ENCODE results near the gene DNAH5.

The DNAH5 gene

GRCh38 chr5:13910637-13911288 lies 33.7 kb downstream of the DNAH5 start:
- H3K9me3 ChIP-seq (ENCODE audit: insufficient read depth, low read depth, low read length), result no peaks in the 10 kb centered on the region
- H3K27ac ChIP-seq (ENCODE audit: low read depth, low read length), result no peak overlapping the region
- no peak overlapping the region for H3K4me3 ChIP-seq (ENCODE audit: low read length)
- WGBS, result 93% methylated on average over 13 of the region's 13 CpGs
- H3K4me1 ChIP-seq (ENCODE audit: insufficient read depth, low read length), result no peaks in the 10 kb centered on the region
- H3K36me3 ChIP-seq (ENCODE audit: insufficient read depth, low read length), result no peaks in the 10 kb centered on the region
- no peak overlapping the region for H3K9ac ChIP-seq (ENCODE audit: low read depth, low read length)
- no peaks in the 10 kb centered on the region for H3K27me3 ChIP-seq (ENCODE audit: insufficient read depth, low read length)

GRCh38 chr5:13910201-13910600 lies 34.3 kb downstream of the DNAH5 start:
- Histone ChIP-seq H3K4me1 (ENCODE audit: insufficient read depth, low read length) (no peaks in the 10 kb centered on the region), H3K36me3 (ENCODE audit: insufficient read depth, low read length) (no peaks in the 10 kb centered on the region), H3K27ac (ENCODE audit: low read depth, low read length) (no peak overlapping the region), H3K9me3 (ENCODE audit: insufficient read depth, low read depth, low read length) (no peaks in the 10 kb centered on the region), H3K27me3 (ENCODE audit: insufficient read depth, low read length) (no peaks in the 10 kb centered on the region), H3K9ac (ENCODE audit: low read depth, low read length) (no peak overlapping the region), H3K4me3 (ENCODE audit: low read length) (no peak overlapping the region)
- WGBS, result 90% methylated on average over 2 of the region's 2 CpGs

- H3K27me3 ChIP-seq (ENCODE audit: insufficient read depth, low read length), result no peaks in the 10 kb centered on the region
- no peaks in the 10 kb centered on the region for H3K36me3 ChIP-seq (ENCODE audit: insufficient read depth, low read length)
- H3K9ac ChIP-seq (ENCODE audit: low read depth, low read length), result no peak overlapping the region
- no peaks in the 10 kb centered on the region for H3K9me3 ChIP-seq (ENCODE audit: insufficient read depth, low read depth, low read length)
- no peak overlapping the region for H3K4me3 ChIP-seq (ENCODE audit: low read length)
- 96% methylated on average over 1 of the region's 1 CpG for WGBS
- H3K4me1 ChIP-seq (ENCODE audit: insufficient read depth, low read length), result no peaks in the 10 kb centered on the region
- no peak overlapping the region for H3K27ac ChIP-seq (ENCODE audit: low read depth, low read length)
Observed at GRCh38 chr5:13909271-13909670, 35.2 kb downstream of the DNAH5 start.

GRCh38 chr5:13898569-13898968 lies 45.9 kb downstream of the DNAH5 start:
- Histone ChIP-seq H3K9me3 (ENCODE audit: insufficient read depth, low read depth, low read length) (no peaks in the 10 kb centered on the region), H3K4me1 (ENCODE audit: insufficient read depth, low read length) (no peaks in the 10 kb centered on the region), H3K4me3 (ENCODE audit: low read length) (no peak overlapping the region), H3K27me3 (ENCODE audit: insufficient read depth, low read length) (no peaks in the 10 kb centered on the region), H3K27ac (ENCODE audit: low read depth, low read length) (no peak overlapping the region), H3K36me3 (ENCODE audit: insufficient read depth, low read length) (no peaks in the 10 kb centered on the region), H3K9ac (ENCODE audit: low read depth, low read length) (no peak overlapping the region)
- 92% methylated on average over 5 of the region's 6 CpGs for WGBS

GRCh38 chr5:13878357-13878756 lies 66.1 kb downstream of the DNAH5 start:
- Histone ChIP-seq H3K27ac (ENCODE audit: low read depth, low read length) (no peak overlapping the region), H3K9ac (ENCODE audit: low read depth, low read length) (no peak overlapping the region), H3K36me3 (ENCODE audit: insufficient read depth, low read length) (no peaks in the 10 kb centered on the region), H3K27me3 (ENCODE audit: insufficient read depth, low read length) (no peaks in the 10 kb centered on the region), H3K4me1 (ENCODE audit: insufficient read depth, low read length) (no peaks in the 10 kb centered on the region), H3K4me3 (ENCODE audit: low read length) (no peak overlapping the region), H3K9me3 (ENCODE audit: insufficient read depth, low read depth, low read length) (peaks cover 12% of the 10 kb centered on the region; the same call in 1 of the 2 replicates)
- 86% methylated on average over 4 of the region's 4 CpGs for WGBS

- Histone ChIP-seq H3K4me1 (ENCODE audit: insufficient read depth, low read length) (no peaks in the 10 kb centered on the region), H3K27ac (ENCODE audit: low read depth, low read length) (no peak overlapping the region), H3K4me3 (ENCODE audit: low read length) (no peak overlapping the region), H3K9me3 (ENCODE audit: insufficient read depth, low read depth, low read length) (no peaks in the 10 kb centered on the region), H3K36me3 (ENCODE audit: insufficient read depth, low read length) (no peaks in the 10 kb centered on the region), H3K27me3 (ENCODE audit: insufficient read depth, low read length) (no peaks in the 10 kb centered on the region), H3K9ac (ENCODE audit: low read depth, low read length) (no peak overlapping the region)
- WGBS, result 43% methylated on average over 4 of the region's 5 CpGs
Observed at GRCh38 chr5:13866792-13867191, 77.7 kb downstream of the DNAH5 start.

- no peaks in the 10 kb centered on the region for H3K36me3 ChIP-seq (ENCODE audit: insufficient read depth, low read length)
- H3K27me3 ChIP-seq (ENCODE audit: insufficient read depth, low read length), result no peaks in the 10 kb centered on the region
- H3K9me3 ChIP-seq (ENCODE audit: insufficient read depth, low read depth, low read length), result no peaks in the 10 kb centered on the region
- H3K4me1 ChIP-seq (ENCODE audit: insufficient read depth, low read length), result no peaks in the 10 kb centered on the region
- H3K4me3 ChIP-seq (ENCODE audit: low read length), result no peak overlapping the region
- H3K27ac ChIP-seq (ENCODE audit: low read depth, low read length), result no peak overlapping the region
- H3K9ac ChIP-seq (ENCODE audit: low read depth, low read length), result no peak overlapping the region
Observed at GRCh38 chr5:13865312-13865711, 79.2 kb downstream of the DNAH5 start.

DNA sequence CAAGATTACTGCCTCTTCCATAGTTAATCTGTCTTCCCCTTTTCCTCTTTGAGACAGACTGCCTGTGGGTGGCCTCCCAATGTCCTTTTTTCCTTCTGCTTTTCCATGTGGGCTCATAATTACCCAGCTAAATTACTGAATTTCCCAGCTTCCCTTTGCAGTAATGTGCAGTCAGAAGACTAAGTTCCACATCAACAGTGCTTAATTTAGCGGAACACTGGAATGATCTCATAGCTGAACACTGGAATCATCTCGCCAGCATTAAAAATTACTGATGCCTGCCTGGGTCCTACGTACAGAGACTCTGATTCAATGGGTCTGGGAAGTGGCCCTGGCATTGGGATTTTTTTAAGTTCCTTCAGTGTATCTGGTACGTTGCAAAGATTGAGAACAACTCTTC lies 84.3 kb downstream of the DNAH5 start:
- WGBS, result 91% methylated on average over 4 of the region's 4 CpGs
- H3K4me1 ChIP-seq (ENCODE audit: insufficient read depth, low read length), result no peaks in the 10 kb centered on the region
- no peak overlapping the region for H3K4me3 ChIP-seq (ENCODE audit: low read length)
- H3K27me3 ChIP-seq (ENCODE audit: insufficient read depth, low read length), result no peaks in the 10 kb centered on the region
- H3K9ac ChIP-seq (ENCODE audit: low read depth, low read length), result no peak overlapping the region
- H3K9me3 ChIP-seq (ENCODE audit: insufficient read depth, low read depth, low read length), result no peaks in the 10 kb centered on the region
- H3K36me3 ChIP-seq (ENCODE audit: insufficient read depth, low read length), result no peaks in the 10 kb centered on the region
- no peak overlapping the region for H3K27ac ChIP-seq (ENCODE audit: low read depth, low read length)

DNA sequence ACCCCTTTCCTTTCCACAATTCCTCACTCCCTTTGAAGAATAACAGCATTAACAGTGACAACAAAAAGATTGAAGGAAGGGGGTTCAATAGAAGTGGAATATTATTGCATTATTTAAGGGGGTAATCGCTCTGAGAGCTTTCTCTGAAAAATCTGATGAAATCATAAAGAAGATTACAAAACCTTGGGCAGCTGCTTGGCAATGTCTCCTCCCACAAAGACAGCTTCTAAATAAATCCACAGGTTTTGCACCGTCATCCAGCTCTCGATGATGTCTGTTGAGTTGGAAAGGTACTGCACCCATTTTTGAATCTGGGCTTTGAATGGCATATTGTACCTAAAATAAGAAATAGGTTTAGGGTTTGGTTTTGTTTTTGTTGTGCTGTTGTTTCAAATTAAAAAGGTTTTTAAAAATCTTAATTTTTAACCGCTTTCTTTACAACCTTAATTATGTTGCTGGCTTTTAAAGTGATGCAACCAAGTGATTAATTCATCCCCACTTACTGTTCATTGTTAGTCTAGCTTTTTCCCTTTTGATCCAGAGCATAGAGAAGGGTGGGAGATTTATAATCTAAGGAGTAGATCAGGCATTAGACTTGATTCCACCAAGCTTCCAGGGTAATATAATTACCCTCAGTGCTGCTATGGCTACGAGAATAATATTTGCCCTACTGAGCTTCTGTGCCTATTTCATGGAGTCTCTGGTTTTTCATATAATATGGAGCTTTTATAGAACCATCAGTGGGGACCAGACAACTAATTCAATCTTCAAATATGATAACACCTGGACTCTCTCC lies 85.0 kb downstream of the DNAH5 start:
- 93% methylated on average over 4 of the region's 5 CpGs for WGBS
- H3K27ac ChIP-seq (ENCODE audit: low read depth, low read length), result no peak overlapping the region
- H3K36me3 ChIP-seq (ENCODE audit: insufficient read depth, low read length), result no peaks in the 10 kb centered on the region

GRCh38 chr5:13843175-13843846 lies 101.2 kb downstream of the DNAH5 start:
- Histone ChIP-seq H3K4me3 (ENCODE audit: low read length) (no peak overlapping the region), H3K36me3 (ENCODE audit: insufficient read depth, low read length) (no peaks in the 10 kb centered on the region), H3K27me3 (ENCODE audit: insufficient read depth, low read length) (no peaks in the 10 kb centered on the region), H3K4me1 (ENCODE audit: insufficient read depth, low read length) (peaks cover 17% of the 10 kb centered on the region), H3K9ac (ENCODE audit: low read depth, low read length) (no peak overlapping the region), H3K9me3 (ENCODE audit: insufficient read depth, low read depth, low read length) (no peaks in the 10 kb centered on the region), H3K27ac (ENCODE audit: low read depth, low read length) (no peak overlapping the region; the same call in 1 of the 2 replicates)
- WGBS, result 85% methylated on average over 6 of the region's 6 CpGs

More for the DNA sequence above, 85.0 kb downstream of the DNAH5 start:
- no peak overlapping the region for H3K9ac ChIP-seq (ENCODE audit: low read depth, low read length)
- no peaks in the 10 kb centered on the region for H3K27me3 ChIP-seq (ENCODE audit: insufficient read depth, low read length)
- H3K4me3 ChIP-seq (ENCODE audit: low read length), result no peak overlapping the region
- H3K9me3 ChIP-seq (ENCODE audit: insufficient read depth, low read depth, low read length), result no peaks in the 10 kb centered on the region
- H3K4me1 ChIP-seq (ENCODE audit: insufficient read depth, low read length), result no peaks in the 10 kb centered on the region

- H3K9ac ChIP-seq (ENCODE audit: low read depth, low read length), result no peak overlapping the region
- WGBS, result 100% methylated on average over 2 of the region's 3 CpGs
Observed at GRCh38 chr5:13833440-13833839, 111.0 kb downstream of the DNAH5 start.

More at GRCh38 chr5:13833440-13833839, 111.0 kb downstream of the DNAH5 start:
- Histone ChIP-seq H3K27me3 (ENCODE audit: insufficient read depth, low read length) (no peaks in the 10 kb centered on the region), H3K4me1 (ENCODE audit: insufficient read depth, low read length) (no peaks in the 10 kb centered on the region), H3K36me3 (ENCODE audit: insufficient read depth, low read length) (no peaks in the 10 kb centered on the region), H3K27ac (ENCODE audit: low read depth, low read length) (no peak overlapping the region), H3K4me3 (ENCODE audit: low read length) (no peak overlapping the region), H3K9me3 (ENCODE audit: insufficient read depth, low read depth, low read length) (peaks cover 8% of the 10 kb centered on the region)

Data from HUES64 (cell line).